T-helper 1 cell treated with Interleukin-12 subunit alpha and Interleukin-12 subunit beta and Interleukin-4 antibody, amounts not matched to agents 30 ng/mL and 1 ng/mL, for 36 hours (primary cell): ENCODE results near the gene ENTR1. TPM values are rescaled to one million over a fixed set of nuclear protein-coding genes. Genes with fewer than 3 reads are reported as not detected.

Source experiments
- intact Hi-C: fragments of 100-400 bp; cut with micrococcal nuclease; formaldehyde crosslinking; loops from one replicate; pipeline ENCODE4 v1.15.1; 2024
- total RNA-seq: library from RNA; stranded (reverse); gene quantifications from 2 replicates; pipeline ENCODE4 v1.2.3, GENCODE V29; 2022

Gene ENTR1
- total RNA-seq, 1 donor from 2014 or later = 45.4 TPM

- intact Hi-C loops = no loop called here
Measured at GRCh38 chr9:136421791-136422190, 11.4 kb upstream of the ENTR1 start.

DNA sequence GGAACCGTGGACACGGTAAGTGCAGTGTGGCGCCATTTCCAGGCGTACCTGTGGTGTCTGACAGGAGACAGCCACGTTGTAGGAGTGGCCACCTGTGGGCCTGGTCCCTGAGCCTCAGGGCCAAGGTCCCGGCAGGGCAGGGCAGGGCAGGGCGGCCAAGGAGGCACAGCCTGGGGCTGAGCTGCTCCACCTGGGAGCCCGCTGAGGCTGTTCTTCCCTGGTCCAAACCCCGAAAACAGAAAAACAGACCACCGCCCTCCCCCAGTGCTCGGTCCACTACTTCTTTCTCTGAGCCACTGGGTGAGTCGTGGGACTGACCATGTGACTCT, 8.6 kb upstream of the ENTR1 start:
- intact Hi-C loops = no loop called here

GRCh38 chr9:136418182-136419091, 8.0 kb upstream of the ENTR1 start:
- intact Hi-C loops = no loop called here

- intact Hi-C loops = no loop called here
Measured at GRCh38 chr9:136416914-136417313, 6.5 kb upstream of the ENTR1 start.

- intact Hi-C loops = no loop called here
Measured at GRCh38 chr9:136416427-136416826, 6.0 kb upstream of the ENTR1 start.

DNA sequence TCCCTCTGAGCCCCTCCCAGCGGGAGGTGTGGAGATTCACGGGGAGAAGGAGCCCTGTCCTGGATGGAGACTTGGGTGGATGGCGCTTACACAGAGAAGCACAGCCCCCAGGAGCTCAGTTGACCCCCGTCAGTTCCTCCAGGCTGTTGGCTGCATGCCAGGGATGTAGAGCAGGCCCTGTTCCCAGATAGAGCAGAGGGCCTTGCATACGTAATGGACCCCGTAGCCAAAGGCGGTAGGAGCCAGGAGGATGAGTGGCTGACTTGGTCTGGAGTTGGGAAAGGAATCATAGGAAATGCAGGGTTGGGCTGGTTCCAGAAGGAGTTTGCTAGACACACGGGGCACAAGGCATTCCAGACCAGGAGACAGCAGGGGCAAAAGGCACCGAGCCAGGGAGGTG, 2.5 kb upstream of the ENTR1 start:
- intact Hi-C loops = no loop called here

GRCh38 chr9:136411378-136411777, 964 bp upstream of the ENTR1 start:
- intact Hi-C loops = loop anchor here (2.0 kb wide), 1 partner anchor 27 kb away; the partner anchor contains the start of gene INPP5E

GRCh38 chr9:136409557-136410455, 608 bp downstream of the ENTR1 start:
- intact Hi-C loops = loop anchor here (1.0 to 10.0 kb wide), 4 partner anchors 10 to 445 kb away; partner anchors contain the start of genes DNLZ, INPP5E, SNAPC4 and UBAC1

- intact Hi-C loops = loop anchor here (10.0 kb wide), 1 partner anchor 443 kb away; the partner anchor contains the start of gene UBAC1
Measured at GRCh38 chr9:136407911-136408310, 2.5 kb downstream of the ENTR1 start.

DNA sequence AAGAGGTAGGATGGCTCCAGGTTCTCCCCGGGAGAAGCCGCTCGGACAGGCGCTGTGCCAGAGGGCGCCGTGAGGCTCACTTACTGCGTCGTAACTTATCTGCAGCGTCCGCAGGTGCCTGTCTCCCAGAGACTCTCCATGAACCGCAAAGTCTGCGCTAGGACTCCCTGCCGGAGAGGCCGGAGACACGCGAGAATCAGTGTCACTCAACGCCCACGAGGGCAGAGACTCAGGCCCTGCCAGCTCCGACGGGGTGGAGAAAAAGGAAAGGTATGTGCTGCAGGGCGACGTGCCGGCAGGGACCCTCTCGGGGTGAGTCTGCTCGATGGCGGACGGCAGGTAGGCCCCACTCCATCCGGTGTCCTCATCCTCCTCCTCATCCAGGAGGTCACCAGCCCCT, 3.4 kb downstream of the ENTR1 start:
- intact Hi-C loops = loop anchor here (10.0 kb wide), 1 partner anchor 442 kb away; the partner anchor contains the start of gene UBAC1

DNA sequence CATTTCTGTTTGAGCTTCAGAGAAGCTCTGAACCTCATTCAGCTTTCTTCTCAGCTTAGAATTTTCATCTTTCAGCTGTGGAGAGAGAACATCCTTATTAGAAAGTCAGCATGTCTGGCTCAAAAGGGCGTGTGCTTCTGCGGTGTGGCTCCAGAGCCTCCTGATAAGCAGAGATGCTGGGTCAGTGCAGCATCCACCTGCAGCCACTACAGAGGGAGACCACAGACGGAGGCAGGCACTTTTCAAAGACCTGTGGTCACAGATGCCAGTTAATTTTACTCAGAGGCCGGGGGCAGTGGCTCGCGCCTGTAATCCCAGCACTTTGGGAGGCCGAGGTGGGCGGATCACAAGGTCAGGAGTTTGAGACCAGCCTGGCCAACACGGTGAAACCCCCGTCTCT, 4.5 kb downstream of the ENTR1 start:
- intact Hi-C loops = loop anchor here (10.0 kb wide), 1 partner anchor 441 kb away; the partner anchor contains the start of gene UBAC1

DNA sequence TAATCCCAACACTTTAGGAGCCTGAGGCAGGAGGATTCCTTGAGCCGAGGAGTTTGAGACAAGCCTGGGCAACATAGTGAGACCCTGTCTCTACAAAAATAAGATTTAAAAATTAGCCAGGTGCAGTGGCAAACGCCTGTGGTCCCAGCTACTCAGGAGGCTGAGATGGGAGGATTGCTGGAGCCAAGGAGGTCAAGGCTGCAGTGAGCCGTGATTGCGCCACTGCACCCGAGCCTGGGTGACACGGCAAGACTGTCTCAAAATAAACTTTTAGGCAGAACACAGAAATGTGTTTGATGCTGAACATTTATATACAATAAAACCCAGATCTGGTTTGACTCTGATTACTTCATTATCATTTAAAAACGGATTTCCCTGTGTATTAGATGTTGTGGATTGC, 4.9 kb downstream of the ENTR1 start:
- intact Hi-C loops = loop anchor here (10.0 kb wide), 1 partner anchor 441 kb away; the partner anchor contains the start of gene UBAC1

- intact Hi-C loops = loop anchor here (1.0 to 10.0 kb wide), 4 partner anchors 78 to 498 kb away; partner anchors contain the start of genes CAMSAP1 and UBAC1
Measured at GRCh38 chr9:136404801-136405136, 5.6 kb downstream of the ENTR1 start.

DNA sequence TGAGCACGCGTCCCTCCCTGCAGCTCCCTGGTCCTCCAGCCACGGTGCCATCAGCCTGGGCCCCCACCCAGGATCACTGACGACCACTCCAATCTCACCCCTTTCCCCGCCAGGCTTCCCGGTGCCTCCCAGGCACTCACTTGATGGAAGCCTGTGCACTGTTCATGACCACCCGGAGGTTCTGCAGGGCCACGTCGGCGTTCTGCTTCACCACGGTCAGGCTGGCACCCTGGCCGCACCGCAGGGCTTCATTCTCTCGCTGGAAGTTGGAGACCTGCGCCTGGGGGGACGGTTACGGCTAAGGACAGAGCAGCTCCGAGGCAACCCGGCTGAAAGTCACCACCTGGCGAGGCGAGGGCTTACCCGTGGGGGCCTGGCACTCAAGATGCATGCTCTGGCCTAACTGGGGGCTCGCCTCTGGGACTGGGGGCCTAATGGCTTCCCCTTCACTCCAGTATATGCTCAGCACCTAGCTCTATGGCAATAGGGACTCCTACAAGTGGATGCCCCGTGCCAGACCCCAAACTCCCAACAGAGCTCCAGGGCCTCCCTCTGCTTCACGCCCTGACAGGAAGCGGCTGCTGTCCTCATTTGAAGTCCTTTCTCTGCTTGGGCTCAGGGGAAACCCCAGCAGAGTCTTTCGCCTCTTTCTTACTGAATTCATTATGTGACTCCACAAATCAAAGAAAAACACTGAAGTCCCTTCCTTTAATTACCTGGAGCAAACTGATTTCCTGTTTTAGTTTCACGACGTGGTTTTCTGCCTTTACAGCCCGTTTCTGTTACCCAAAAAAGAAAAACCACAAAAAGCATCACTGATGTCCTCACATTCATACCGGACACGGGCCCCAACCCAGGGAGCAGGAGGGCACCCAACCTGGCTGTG, 6.3 kb downstream of the ENTR1 start:
- intact Hi-C loops = loop anchor here (1.0 to 10.0 kb wide), 6 partner anchors 19 to 498 kb away; partner anchors contain the start of genes CAMSAP1, INPP5E and UBAC1

- intact Hi-C loops = loop anchor here (1.0 to 10.0 kb wide), 5 partner anchors 18 to 499 kb away; partner anchors contain the start of genes CAMSAP1, INPP5E and UBAC1
Measured at GRCh38 chr9:136403538-136403914, 6.9 kb downstream of the ENTR1 start.

DNA sequence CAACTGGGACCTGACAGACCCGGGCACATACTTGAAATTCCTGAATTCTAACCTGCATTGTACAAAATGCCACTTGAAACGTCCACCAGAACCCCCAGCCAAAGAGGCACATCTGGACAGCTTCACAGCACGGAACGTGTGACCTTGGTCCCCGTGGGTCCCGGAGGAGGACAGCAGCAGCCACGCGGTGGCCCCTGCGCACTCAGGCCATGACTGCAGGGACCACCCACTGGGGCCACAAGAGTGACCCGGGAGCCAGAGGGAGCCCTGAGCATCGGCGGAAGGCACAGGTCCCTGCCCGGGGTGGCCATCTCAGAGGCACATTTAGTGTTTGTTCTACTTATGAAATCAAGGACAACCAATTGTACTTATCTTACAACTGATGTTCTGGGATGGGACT, 8.3 kb downstream of the ENTR1 start:
- intact Hi-C loops = loop anchor here (5.0 to 10.0 kb wide), 3 partner anchors 437 to 500 kb away; partner anchors contain the start of genes CAMSAP1 and UBAC1

- intact Hi-C loops = loop anchor here (2.0 to 10.0 kb wide), 4 partner anchors 137 to 501 kb away; partner anchors contain the start of genes CAMSAP1 and UBAC1
Measured at GRCh38 chr9:136401173-136401922, 9.1 kb downstream of the ENTR1 start.

DNA sequence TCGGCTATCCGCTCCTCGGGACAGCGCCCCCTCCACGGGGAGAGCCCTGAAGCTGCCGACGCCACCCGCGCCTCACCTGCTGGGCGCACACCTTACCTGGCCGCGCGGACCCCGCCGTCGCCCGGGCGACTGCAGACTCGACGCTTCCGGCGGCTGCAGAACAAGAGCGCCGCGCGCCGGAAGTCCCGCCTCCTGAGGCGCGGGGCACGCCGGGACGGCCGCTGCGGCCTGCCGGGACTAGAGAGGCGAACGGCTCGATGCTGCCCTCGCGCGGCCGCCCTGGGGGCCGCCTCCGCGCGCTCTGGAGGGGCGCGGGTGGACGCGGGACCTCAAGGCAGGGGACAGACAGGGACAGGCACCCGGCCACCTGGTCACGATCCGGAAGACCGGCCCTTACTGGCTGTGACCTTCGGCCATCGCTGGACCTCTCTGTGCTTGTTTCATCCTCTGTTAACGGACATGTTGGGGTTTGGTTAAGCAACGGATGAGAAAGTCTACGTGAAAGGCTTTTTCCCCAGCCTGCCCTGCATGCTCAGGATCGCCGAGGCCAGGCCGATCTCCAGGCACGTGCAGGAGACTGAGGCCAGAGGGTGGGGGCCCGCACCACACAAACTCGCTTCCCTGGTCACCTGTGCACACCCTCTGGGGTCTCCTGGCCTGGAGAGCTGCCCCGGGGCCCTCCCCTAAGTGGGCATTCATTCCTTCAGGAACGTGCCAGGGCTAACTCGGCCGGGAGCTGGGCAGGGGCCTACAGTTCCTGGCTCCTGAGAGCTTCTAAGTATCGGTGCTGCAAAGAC, 10.2 kb downstream of the ENTR1 start, which contains the start of gene SNAPC4:
Gene SNAPC4 (minus strand): TSS at position 133 of the 797 bp plus-strand sequence. CDS start 1,742 bp downstream, outside the sequence.
- intact Hi-C loops = loop anchor here (1.0 to 10.0 kb wide), 10 partner anchors 10 to 502 kb away; partner anchors contain the start of genes CAMSAP1, DNLZ, ENTR1 and PMPCA
